Measurements from ENCODE around the gene CNN1. TPM values are rescaled to one million over a fixed set of nuclear protein-coding genes. Genes with fewer than 3 reads are reported as not detected.

Gene CNN1
- total and polyA plus RNA-seq, 2 experiments from 2014 or later: 13.3 to 20.9 TPM

DNA sequence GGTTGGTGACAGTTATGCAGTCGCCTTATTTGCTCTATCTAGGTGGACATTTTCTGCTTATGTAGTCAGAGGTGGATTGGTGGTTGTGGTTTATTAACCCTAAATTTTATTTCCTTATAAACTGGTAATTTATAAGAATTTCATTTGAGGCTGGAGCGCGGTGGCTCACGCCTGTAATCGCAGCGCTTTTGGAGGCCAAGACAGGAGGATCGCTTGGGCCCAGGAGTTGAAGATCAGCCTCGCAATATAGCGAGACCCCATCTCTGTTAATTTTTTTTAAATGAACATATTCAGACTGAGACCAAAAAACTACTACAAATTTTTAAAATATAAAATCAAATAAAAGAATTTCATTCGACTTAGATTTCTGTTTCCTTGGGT lies 59.4 kb downstream of the CNN1 start:
- DNase-seq (ENCODE audit: low spot score) (no peak), ATAC-seq (no peak)
- Histone ChIP-seq H3K9me2 (ENCODE audit: insufficient read depth) (no peaks in the 10 kb centered on the region), H4K20me1 (replicated peaks; ENCODE audit: insufficient read depth) (peaks cover 20% of the 10 kb centered on the region), H3K4me2 (peak overlapping the region; percentile 84), H3F3A (replicated peaks; ENCODE audit: low read depth) (no peaks in the 10 kb centered on the region; the same call in 1 of the 2 replicates), H3K36me3 (ENCODE audit: insufficient read depth) (peaks cover 9% of the 10 kb centered on the region), H3K4me1 (ENCODE audit: insufficient read depth) (peaks cover 11% of the 10 kb centered on the region), H3K27ac (ENCODE audit: low read depth) (peak overlapping the region; percentile 91; the same call in 1 of the 2 replicates), H2AFZ (no peak overlapping the region), H3K4me3 (peak overlapping the region; percentile 97), H3K27me3 (ENCODE audit: insufficient read depth) (no peaks in the 10 kb centered on the region), H3K79me2 (replicated peaks; ENCODE audit: insufficient read depth) (peaks cover 55% of the 10 kb centered on the region)
- peak overlapping the region; percentile 98 for H3K27ac Mint-ChIP-seq
- peaks cover 49% of the 10 kb centered on the region for H3K36me3 Mint-ChIP-seq (ENCODE audit: low read depth)
- peak overlapping the region; percentile 97 for H3K4me3 Mint-ChIP-seq
- peaks cover 16% of the 10 kb centered on the region for H3K4me1 Mint-ChIP-seq
- H3K27me3 Mint-ChIP-seq (ENCODE audit: insufficient read depth, low read depth, poor library complexity): peaks cover 4% of the 10 kb centered on the region
- TF ChIP-seq, protein P1, sequence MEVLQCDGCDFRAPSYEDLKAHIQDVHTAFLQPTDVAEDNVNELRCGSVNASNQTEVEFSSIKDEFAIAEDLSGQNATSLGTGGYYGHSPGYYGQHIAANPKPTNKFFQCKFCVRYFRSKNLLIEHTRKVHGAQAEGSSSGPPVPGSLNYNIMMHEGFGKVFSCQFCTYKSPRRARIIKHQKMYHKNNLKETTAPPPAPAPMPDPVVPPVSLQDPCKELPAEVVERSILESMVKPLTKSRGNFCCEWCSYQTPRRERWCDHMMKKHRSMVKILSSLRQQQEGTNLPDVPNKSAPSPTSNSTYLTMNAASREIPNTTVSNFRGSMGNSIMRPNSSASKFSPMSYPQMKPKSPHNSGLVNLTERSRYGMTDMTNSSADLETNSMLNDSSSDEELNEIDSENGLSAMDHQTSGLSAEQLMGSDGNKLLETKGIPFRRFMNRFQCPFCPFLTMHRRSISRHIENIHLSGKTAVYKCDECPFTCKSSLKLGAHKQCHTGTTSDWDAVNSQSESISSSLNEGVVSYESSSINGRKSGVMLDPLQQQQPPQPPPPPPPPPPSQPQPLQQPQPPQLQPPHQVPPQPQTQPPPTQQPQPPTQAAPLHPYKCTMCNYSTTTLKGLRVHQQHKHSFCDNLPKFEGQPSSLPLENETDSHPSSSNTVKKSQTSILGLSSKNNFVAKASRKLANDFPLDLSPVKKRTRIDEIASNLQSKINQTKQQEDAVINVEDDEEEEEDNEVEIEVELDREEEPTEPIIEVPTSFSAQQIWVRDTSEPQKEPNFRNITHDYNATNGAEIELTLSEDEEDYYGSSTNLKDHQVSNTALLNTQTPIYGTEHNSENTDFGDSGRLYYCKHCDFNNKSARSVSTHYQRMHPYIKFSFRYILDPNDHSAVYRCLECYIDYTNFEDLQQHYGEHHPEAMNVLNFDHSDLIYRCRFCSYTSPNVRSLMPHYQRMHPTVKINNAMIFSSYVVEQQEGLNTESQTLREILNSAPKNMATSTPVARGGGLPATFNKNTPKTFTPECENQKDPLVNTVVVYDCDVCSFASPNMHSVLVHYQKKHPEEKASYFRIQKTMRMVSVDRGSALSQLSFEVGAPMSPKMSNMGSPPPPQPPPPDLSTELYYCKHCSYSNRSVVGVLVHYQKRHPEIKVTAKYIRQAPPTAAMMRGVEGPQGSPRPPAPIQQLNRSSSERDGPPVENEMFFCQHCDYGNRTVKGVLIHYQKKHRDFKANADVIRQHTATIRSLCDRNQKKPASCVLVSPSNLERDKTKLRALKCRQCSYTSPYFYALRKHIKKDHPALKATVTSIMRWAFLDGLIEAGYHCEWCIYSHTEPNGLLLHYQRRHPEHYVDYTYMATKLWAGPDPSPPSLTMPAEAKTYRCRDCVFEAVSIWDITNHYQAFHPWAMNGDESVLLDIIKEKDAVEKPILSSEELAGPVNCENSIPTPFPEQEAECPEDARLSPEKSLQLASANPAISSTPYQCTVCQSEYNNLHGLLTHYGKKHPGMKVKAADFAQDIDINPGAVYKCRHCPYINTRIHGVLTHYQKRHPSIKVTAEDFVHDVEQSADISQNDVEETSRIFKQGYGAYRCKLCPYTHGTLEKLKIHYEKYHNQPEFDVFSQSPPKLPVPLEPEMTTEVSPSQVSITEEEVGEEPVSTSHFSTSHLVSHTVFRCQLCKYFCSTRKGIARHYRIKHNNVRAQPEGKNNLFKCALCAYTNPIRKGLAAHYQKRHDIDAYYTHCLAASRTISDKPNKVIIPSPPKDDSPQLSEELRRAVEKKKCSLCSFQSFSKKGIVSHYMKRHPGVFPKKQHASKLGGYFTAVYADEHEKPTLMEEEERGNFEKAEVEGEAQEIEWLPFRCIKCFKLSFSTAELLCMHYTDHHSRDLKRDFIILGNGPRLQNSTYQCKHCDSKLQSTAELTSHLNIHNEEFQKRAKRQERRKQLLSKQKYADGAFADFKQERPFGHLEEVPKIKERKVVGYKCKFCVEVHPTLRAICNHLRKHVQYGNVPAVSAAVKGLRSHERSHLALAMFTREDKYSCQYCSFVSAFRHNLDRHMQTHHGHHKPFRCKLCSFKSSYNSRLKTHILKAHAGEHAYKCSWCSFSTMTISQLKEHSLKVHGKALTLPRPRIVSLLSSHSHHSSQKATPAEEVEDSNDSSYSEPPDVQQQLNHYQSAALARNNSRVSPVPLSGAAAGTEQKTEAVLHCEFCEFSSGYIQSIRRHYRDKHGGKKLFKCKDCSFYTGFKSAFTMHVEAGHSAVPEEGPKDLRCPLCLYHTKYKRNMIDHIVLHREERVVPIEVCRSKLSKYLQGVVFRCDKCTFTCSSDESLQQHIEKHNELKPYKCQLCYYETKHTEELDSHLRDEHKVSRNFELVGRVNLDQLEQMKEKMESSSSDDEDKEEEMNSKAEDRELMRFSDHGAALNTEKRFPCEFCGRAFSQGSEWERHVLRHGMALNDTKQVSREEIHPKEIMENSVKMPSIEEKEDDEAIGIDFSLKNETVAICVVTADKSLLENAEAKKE (CRISPR knock-in tag; IDR thresholded peaks at IDR 0.05): no peak
- no peak for TF ChIP-seq CREB1 (CRISPR knock-in tag; IDR thresholded peaks at IDR 0.05; ENCODE audit: low read depth)
- no peak for TF ChIP-seq NANOG (IDR thresholded peaks at IDR 0.05; ENCODE audit: borderline replicate concordance)
- TF ChIP-seq, protein P2, sequence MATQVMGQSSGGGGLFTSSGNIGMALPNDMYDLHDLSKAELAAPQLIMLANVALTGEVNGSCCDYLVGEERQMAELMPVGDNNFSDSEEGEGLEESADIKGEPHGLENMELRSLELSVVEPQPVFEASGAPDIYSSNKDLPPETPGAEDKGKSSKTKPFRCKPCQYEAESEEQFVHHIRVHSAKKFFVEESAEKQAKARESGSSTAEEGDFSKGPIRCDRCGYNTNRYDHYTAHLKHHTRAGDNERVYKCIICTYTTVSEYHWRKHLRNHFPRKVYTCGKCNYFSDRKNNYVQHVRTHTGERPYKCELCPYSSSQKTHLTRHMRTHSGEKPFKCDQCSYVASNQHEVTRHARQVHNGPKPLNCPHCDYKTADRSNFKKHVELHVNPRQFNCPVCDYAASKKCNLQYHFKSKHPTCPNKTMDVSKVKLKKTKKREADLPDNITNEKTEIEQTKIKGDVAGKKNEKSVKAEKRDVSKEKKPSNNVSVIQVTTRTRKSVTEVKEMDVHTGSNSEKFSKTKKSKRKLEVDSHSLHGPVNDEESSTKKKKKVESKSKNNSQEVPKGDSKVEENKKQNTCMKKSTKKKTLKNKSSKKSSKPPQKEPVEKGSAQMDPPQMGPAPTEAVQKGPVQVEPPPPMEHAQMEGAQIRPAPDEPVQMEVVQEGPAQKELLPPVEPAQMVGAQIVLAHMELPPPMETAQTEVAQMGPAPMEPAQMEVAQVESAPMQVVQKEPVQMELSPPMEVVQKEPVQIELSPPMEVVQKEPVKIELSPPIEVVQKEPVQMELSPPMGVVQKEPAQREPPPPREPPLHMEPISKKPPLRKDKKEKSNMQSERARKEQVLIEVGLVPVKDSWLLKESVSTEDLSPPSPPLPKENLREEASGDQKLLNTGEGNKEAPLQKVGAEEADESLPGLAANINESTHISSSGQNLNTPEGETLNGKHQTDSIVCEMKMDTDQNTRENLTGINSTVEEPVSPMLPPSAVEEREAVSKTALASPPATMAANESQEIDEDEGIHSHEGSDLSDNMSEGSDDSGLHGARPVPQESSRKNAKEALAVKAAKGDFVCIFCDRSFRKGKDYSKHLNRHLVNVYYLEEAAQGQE (IDR thresholded peaks at IDR 0.05; ENCODE audit: unreplicated experiment): no peak
- TF ChIP-seq POLR2AphosphoS5 (IDR thresholded peaks at IDR 0.05; ENCODE audit: low read depth): no peak
- TF ChIP-seq EZH2phosphoT487 (IDR thresholded peaks at IDR 0.05; ENCODE audit: unreplicated experiment): no peak
- TF ChIP-seq, protein P3, sequence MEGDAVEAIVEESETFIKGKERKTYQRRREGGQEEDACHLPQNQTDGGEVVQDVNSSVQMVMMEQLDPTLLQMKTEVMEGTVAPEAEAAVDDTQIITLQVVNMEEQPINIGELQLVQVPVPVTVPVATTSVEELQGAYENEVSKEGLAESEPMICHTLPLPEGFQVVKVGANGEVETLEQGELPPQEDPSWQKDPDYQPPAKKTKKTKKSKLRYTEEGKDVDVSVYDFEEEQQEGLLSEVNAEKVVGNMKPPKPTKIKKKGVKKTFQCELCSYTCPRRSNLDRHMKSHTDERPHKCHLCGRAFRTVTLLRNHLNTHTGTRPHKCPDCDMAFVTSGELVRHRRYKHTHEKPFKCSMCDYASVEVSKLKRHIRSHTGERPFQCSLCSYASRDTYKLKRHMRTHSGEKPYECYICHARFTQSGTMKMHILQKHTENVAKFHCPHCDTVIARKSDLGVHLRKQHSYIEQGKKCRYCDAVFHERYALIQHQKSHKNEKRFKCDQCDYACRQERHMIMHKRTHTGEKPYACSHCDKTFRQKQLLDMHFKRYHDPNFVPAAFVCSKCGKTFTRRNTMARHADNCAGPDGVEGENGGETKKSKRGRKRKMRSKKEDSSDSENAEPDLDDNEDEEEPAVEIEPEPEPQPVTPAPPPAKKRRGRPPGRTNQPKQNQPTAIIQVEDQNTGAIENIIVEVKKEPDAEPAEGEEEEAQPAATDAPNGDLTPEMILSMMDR (conservative IDR thresholded peaks at IDR 0.05; ENCODE audit: low read depth in 2 of 2): no peak
- TF ChIP-seq ZNF114 (CRISPR knock-in tag; IDR thresholded peaks at IDR 0.05): no peak
- no peak for TF ChIP-seq STAT1 (IDR thresholded peaks at IDR 0.05; ENCODE audit: unreplicated experiment)
- TF ChIP-seq EZH2 (IDR thresholded peaks at IDR 0.05; ENCODE audit: low read depth, unreplicated experiment): no peak
- no peak for TF ChIP-seq ZNF331 (CRISPR knock-in tag; IDR thresholded peaks at IDR 0.05; ENCODE audit: low read depth)
- peaks cover 6% of the 10 kb centered on the region; the same call in 2 of the 3 replicates for H3K9me3 Mint-ChIP-seq

All from GM23338 (cell line).